H1 (cell line): Measurements from ENCODE around the gene MRPL9. TPM values are rescaled to one million over a fixed set of nuclear protein-coding genes. Genes with fewer than 3 reads are reported as not detected.

Experiments
- CEBPB ChIP-seq: IDR thresholded peaks from 2 replicates; pipeline ENCODE4 v1.6.1; 2012; ENCODE audit warnings: low read depth, low read length
- EZH2 ChIP-seq: fragments of 200-600 bp; sonication (generic); IDR thresholded peaks from 2 replicates; pipeline ENCODE4 v1.7.1; 2012; ENCODE audit warnings: low read depth, mild to moderate bottlenecking, moderate library complexity, low read length, inconsistent platforms; ENCODE audit not compliant: severe bottlenecking
- RAD21 ChIP-seq, 2 experiments: IDR thresholded peaks in 1 of 2; conservative IDR thresholded peaks in 1 of 2; 2 replicates each; pipeline ENCODE4 v1.6.1; 2011; ENCODE audit warnings: low read depth in 2 of 2, low read length in 2 of 2, improper control_type of control experiment in 1 of 2, inconsistent platforms in 1 of 2, mild to moderate bottlenecking in 1 of 2, moderate library complexity in 1 of 2
- RXRA ChIP-seq: IDR thresholded peaks from 2 replicates; pipeline ENCODE4 v1.6.1; 2011; ENCODE audit warnings: low read depth, mild to moderate bottlenecking, low read length, moderate library complexity; ENCODE audit not compliant: insufficient read depth
- TCF12 ChIP-seq: IDR thresholded peaks from 2 replicates; pipeline ENCODE4 v1.6.1; 2011; ENCODE audit warnings: low read depth, mild to moderate bottlenecking, low read length
- TEAD4 ChIP-seq: IDR thresholded peaks from 2 replicates; pipeline ENCODE4 v1.6.1; 2012; ENCODE audit warnings: low read depth, low read length, inconsistent platforms, mixed read lengths
- USF2 ChIP-seq: IDR thresholded peaks from 2 replicates; pipeline ENCODE4 v1.6.1; 2011; ENCODE audit warnings: low read length, improper control_type of control experiment
- ZNF274 ChIP-seq: IDR thresholded peaks from 2 replicates; pipeline ENCODE4 v1.7.0; 2012; ENCODE audit warnings: low read length, borderline replicate concordance; ENCODE audit errors: extremely low read depth
- polyA plus RNA-seq, 7 experiments: library from polyadenylated mRNA; depleted of rRNA in 3 of 7; stranded (reverse) in 5 of 7; unstranded in 2 of 7; fragments of >200 nt in 5 of 7; fragments of 200-250 nt in 2 of 7; gene quantifications; 1 replicate in 5 of 7; 2 replicates in 1 of 7; 4 replicates in 1 of 7; pipeline versions ENCODE4 v1.2.1 to v1.2.3, GENCODE V29; 2011 to 2013; ENCODE audit warnings: missing spikeins in 2 of 7, mixed read lengths in 2 of 7
- total RNA-seq: library from RNA; stranded (reverse); fragmentation: NEBNext Ultra II Directional; extraction: Animal tissue kit (Norgen Biotek cat#: 25700); gene quantifications from 2 replicates; pipeline ENCODE4 v1.2.1, GENCODE V29; 2021

Gene MRPL9
- total and polyA plus RNA-seq, 2 of the 8 experiments (the other 6 are each of a cell fraction or from before 2014, with no cell fraction given), result 74.9 to 113 TPM

GRCh38 chr1:151807766-151808165 is 44.5 kb upstream of the MRPL9 start (continued):
- no peak for TF ChIP-seq CEBPB
- TF ChIP-seq USF2, result no peak
- TF ChIP-seq RAD21 (IDR thresholded peaks at IDR 0.05 in 1 of 2, conservative IDR thresholded peaks at IDR 0.05 in 1 of 2; ENCODE audit: low read depth in 2 of 2, low read length in 2 of 2), result no peak
- TF ChIP-seq EZH2, result no peak
- TF ChIP-seq ZNF274, result no peak
- no peak for TF ChIP-seq TCF12
- no peak for TF ChIP-seq TEAD4
- TF ChIP-seq RXRA, result no peak
